ENCODE data around the gene SHFL. TPM values are rescaled to one million over a fixed set of nuclear protein-coding genes. Genes with fewer than 3 reads are reported as not detected.

The SHFL gene
- total RNA-seq, 4 donors from 2014 or later = 23.4 to 31.6 (median 26.2) TPM

GRCh38 chr19:10138879-10139795, 53.0 kb downstream of the SHFL start:
- no peaks in the 10 kb centered on the region for H3K27me3 ChIP-seq
- H3K4me1 ChIP-seq = no peaks in the 10 kb centered on the region
- TF ChIP-seq POLR2A (IDR thresholded peaks at IDR 0.05) (no peak), CTCF (IDR thresholded peaks at IDR 0.05) (no peak), POLR2AphosphoS5 (IDR thresholded peaks at IDR 0.05) (no peak)
- no peak overlapping the region for H3K4me3 ChIP-seq
- WGBS, 2 donors (ENCODE audit: low coverage in 1 of 2) = 60 to 92% methylated on average over 1 to 13 of the region's 27 CpGs
- no peaks in the 10 kb centered on the region for H3K9me3 ChIP-seq
- no peak overlapping the region for H3K27ac ChIP-seq
- peaks cover 0 to 100% of the 10 kb centered on the region in 2 donors for H3K36me3 ChIP-seq
- no peak for ATAC-seq

GRCh38 chr19:10139952-10140351, 53.8 kb downstream of the SHFL start:
- H3K27ac ChIP-seq = no peak overlapping the region
- no peak for TF ChIP-seq POLR2AphosphoS5 (IDR thresholded peaks at IDR 0.05)
- TF ChIP-seq CTCF (IDR thresholded peaks at IDR 0.05) = no peak
- TF ChIP-seq POLR2A (IDR thresholded peaks at IDR 0.05) = no peak
- WGBS, 2 donors (ENCODE audit: low coverage in 1 of 2) = 93 to 100% methylated on average over 1 to 6 of the region's 23 CpGs
- no peak for ATAC-seq
- no peaks in the 10 kb centered on the region for H3K4me1 ChIP-seq
- H3K4me3 ChIP-seq = no peak overlapping the region
- peaks cover 0 to 100% of the 10 kb centered on the region in 2 donors for H3K36me3 ChIP-seq
- H3K27me3 ChIP-seq = no peaks in the 10 kb centered on the region
- H3K9me3 ChIP-seq = no peaks in the 10 kb centered on the region

GRCh38 chr19:10141479-10141878, 55.4 kb downstream of the SHFL start:
- no peak for TF ChIP-seq POLR2AphosphoS5 (IDR thresholded peaks at IDR 0.05)
- TF ChIP-seq EP300 (IDR thresholded peaks at IDR 0.05) = no peak
- TF ChIP-seq POLR2A (IDR thresholded peaks at IDR 0.05) = no peak
- no peak for TF ChIP-seq CTCF (IDR thresholded peaks at IDR 0.05)
- WGBS, 2 donors (ENCODE audit: low coverage in 1 of 2) = 92 to 95% methylated on average over 5 to 10 of the region's 13 CpGs
- no peak for ATAC-seq
- Histone ChIP-seq H3K27ac (no peak overlapping the region), H3K27me3 (no peaks in the 10 kb centered on the region), H3K4me1 (no peaks in the 10 kb centered on the region), H3K36me3 (peaks cover 0 to 100% of the 10 kb centered on the region in 2 donors), H3K4me3 (no peak overlapping the region), H3K9me3 (no peaks in the 10 kb centered on the region)

- TF ChIP-seq POLR2AphosphoS5 (IDR thresholded peaks at IDR 0.05) = no peak
- TF ChIP-seq CTCF (IDR thresholded peaks at IDR 0.05) = no peak
- TF ChIP-seq EP300 (IDR thresholded peaks at IDR 0.05) = no peak
- no peak for TF ChIP-seq POLR2A (IDR thresholded peaks at IDR 0.05)
- WGBS, 2 donors (ENCODE audit: low coverage in 1 of 2) = no CpG with 5 or more reads among the region's 18 CpGs
- no peak for ATAC-seq
- Histone ChIP-seq H3K4me3 (no peak overlapping the region), H3K4me1 (no peaks in the 10 kb centered on the region), H3K27me3 (no peaks in the 10 kb centered on the region), H3K9me3 (no peaks in the 10 kb centered on the region), H3K27ac (no peak overlapping the region), H3K36me3 (peaks cover 0 to 100% of the 10 kb centered on the region in 2 donors)
Measured at GRCh38 chr19:10141973-10142372, 55.9 kb downstream of the SHFL start.

Small RNA genes within 50 kb of the gene (small RNA-seq; reads per million reads assigned to genes)
- gene MIR5589 (0 reads per million in 4 donors), gene SNORD105 (81.0 to 204 (median 160) reads per million in 4 donors), gene SNORD105B (5,727 to 9,613 (median 7,839) reads per million in 4 donors)

Other genes starting within 250 kb of the SHFL start
- gene OLFM2, start 149.8 kb upstream of the SHFL start, total RNA-seq = 10 to 100 TPM in 1 of 4 donors, 1 to 10 TPM in 3; 2.6 to 21.9 (median 8.5) TPM
- gene COL5A3, start 75.8 kb upstream of the SHFL start, total RNA-seq = 10 to 100 TPM in 3 of 4 donors, 1 to 10 TPM in 1; 9.8 to 30.8 (median 25.2) TPM
- gene RDH8, start 72.8 kb upstream of the SHFL start, total RNA-seq = not detected
- gene ANGPTL6, start 16.4 kb downstream of the SHFL start, total RNA-seq = not detected
- 10 to 100 TPM; 22.7 to 40.3 (median 31.5) TPM for gene PPAN, start 20.0 kb downstream of the SHFL start, total RNA-seq
- gene P2RY11, start 25.4 kb downstream of the SHFL start, total RNA-seq = 10 to 100 TPM in 1 of 4 donors, 1 to 10 TPM in 2, under 1 TPM in 1; 0.96 to 15.7 (median 5.3) TPM
- gene EIF3G, start 33.6 kb downstream of the SHFL start, total RNA-seq = 100 to 1,000 TPM; 295 to 323 (median 310) TPM
- 10 to 100 TPM; 28.1 to 50.6 (median 38.1) TPM for gene DNMT1, start 108.6 kb downstream of the SHFL start, total RNA-seq
- 10 to 100 TPM in 3 of 4 donors, 1 to 10 TPM in 1; 7.5 to 24.5 (median 16.7) TPM for gene S1PR2, start 145.0 kb downstream of the SHFL start, total RNA-seq
- gene MRPL4, start 165.9 kb downstream of the SHFL start, total RNA-seq = 10 to 100 TPM; 45.8 to 86.0 (median 51.9) TPM
- gene ICAM1, start 184.8 kb downstream of the SHFL start, total RNA-seq = 10 to 100 TPM in 3 of 4 donors, 1 to 10 TPM in 1; 8.8 to 33.0 (median 19.6) TPM
- gene ICAM4, start 200.6 kb downstream of the SHFL start, total RNA-seq = under 1 TPM in 1 of 4 donors, not detected in 3; 0.47 TPM
- under 1 TPM in 3 of 4 donors, not detected in 1; 0.12 to 0.54 (median 0.47) TPM for gene ICAM5, start 203.6 kb downstream of the SHFL start, total RNA-seq
- 1 to 10 TPM in 2 of 4 donors, under 1 TPM in 1, not detected in 1; 0.81 to 2.5 (median 1.1) TPM for gene ZGLP1, start 223.5 kb downstream of the SHFL start, total RNA-seq
- 10 to 100 TPM in 3 of 4 donors, 1 to 10 TPM in 1; 6.7 to 36.5 (median 16.6) TPM for gene FDX2, start 229.7 kb downstream of the SHFL start, total RNA-seq
- gene RAVER1, start 247.2 kb downstream of the SHFL start, total RNA-seq = 10 to 100 TPM; 15.6 to 33.2 (median 21.8) TPM

Measured in gastroesophageal sphincter (tissue), 4 donors.